Type B pancreatic cell (in vitro differentiated cells): ENCODE measurements around the gene TRIM24. TPM values are rescaled to one million over a fixed set of nuclear protein-coding genes. Genes with fewer than 3 reads are reported as not detected.

Source experiments
- DNase-seq: peaks from one replicate; pipeline ENCODE4 v3.0.0; 2021; ENCODE audit warnings: mixed read lengths; ENCODE audit not compliant: unreplicated experiment; ENCODE audit errors: extremely low spot score
- H3K27ac Mint-ChIP-seq: 2 replicates; pipeline ENCODE4 v1.8.0; 2021; ENCODE audit warnings: mild to moderate bottlenecking, mixed read lengths
- H3K27me3 Mint-ChIP-seq: 2 replicates; pipeline ENCODE4 v1.8.0; 2021; ENCODE audit warnings: mixed read lengths
- H3K36me3 Mint-ChIP-seq: 2 replicates; pipeline ENCODE4 v1.8.0; 2021; ENCODE audit warnings: mixed read lengths
- H3K4me1 Mint-ChIP-seq: one replicate; pipeline ENCODE4 v1.8.0; 2021; ENCODE audit warnings: mixed read lengths; ENCODE audit not compliant: unreplicated experiment
- H3K4me3 Mint-ChIP-seq: 2 replicates; pipeline ENCODE4 v1.8.0; 2021; ENCODE audit warnings: mild to moderate bottlenecking, mixed read lengths
- H3K9me3 Mint-ChIP-seq: 2 replicates; pipeline ENCODE4 v1.8.0; 2021; ENCODE audit warnings: mixed read lengths
- CTCF ChIP-seq: fragments of 200-600 bp; sonication (generic); conservative IDR thresholded peaks from 2 replicates; pipeline ENCODE4 v1.5.0; 2021; ENCODE audit warnings: antibody characterized with exemption, mild to moderate bottlenecking
- total RNA-seq: library from RNA; stranded (reverse); gene quantifications from 2 replicates; pipeline ENCODE4 v1.2.1, GENCODE V29; 2021; ENCODE audit warnings: low replicate concordance

Gene TRIM24
- total RNA-seq, 1 donor from 2014 or later = 66.8 TPM

GRCh38 chr7:138429577-138430250, 30.3 kb upstream of the TRIM24 start:
- Mint-ChIP-seq H3K9me3 (peaks cover 12% of the 10 kb centered on the region), H3K36me3 (peaks cover 14% of the 10 kb centered on the region), H3K4me1 (no peaks in the 10 kb centered on the region), H3K4me3 (peak overlapping the region; percentile 11), H3K27ac (peak overlapping the region; percentile 75), H3K27me3 (no peaks in the 10 kb centered on the region)
- no peak for TF ChIP-seq CTCF
- no peak for DNase-seq

DNA sequence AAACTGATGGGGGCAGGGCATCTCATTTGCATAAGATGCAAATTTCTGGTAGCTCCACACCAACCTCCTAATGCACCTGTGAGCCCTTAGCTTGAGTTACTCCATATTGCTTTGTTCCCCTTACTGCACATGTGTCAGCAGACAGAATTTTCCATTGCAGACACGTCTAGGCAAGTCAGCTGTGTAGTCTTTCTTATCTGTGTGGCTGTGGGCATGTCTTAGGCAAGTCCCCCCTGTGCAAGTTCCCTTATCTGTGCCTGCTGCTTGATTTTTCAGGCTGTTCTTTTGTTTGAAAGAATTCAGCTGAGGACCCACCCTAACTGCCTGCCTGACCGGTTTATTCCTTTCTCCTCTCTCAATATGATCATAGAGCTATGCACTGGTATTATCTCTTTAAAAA, 28.5 kb upstream of the TRIM24 start:
- Mint-ChIP-seq H3K27me3 (no peaks in the 10 kb centered on the region), H3K27ac (peak overlapping the region; percentile 88), H3K4me1 (no peaks in the 10 kb centered on the region), H3K36me3 (peaks cover 14% of the 10 kb centered on the region), H3K4me3 (no peak overlapping the region), H3K9me3 (peaks cover 18% of the 10 kb centered on the region)
- no peak for TF ChIP-seq CTCF
- no peak for DNase-seq

DNA sequence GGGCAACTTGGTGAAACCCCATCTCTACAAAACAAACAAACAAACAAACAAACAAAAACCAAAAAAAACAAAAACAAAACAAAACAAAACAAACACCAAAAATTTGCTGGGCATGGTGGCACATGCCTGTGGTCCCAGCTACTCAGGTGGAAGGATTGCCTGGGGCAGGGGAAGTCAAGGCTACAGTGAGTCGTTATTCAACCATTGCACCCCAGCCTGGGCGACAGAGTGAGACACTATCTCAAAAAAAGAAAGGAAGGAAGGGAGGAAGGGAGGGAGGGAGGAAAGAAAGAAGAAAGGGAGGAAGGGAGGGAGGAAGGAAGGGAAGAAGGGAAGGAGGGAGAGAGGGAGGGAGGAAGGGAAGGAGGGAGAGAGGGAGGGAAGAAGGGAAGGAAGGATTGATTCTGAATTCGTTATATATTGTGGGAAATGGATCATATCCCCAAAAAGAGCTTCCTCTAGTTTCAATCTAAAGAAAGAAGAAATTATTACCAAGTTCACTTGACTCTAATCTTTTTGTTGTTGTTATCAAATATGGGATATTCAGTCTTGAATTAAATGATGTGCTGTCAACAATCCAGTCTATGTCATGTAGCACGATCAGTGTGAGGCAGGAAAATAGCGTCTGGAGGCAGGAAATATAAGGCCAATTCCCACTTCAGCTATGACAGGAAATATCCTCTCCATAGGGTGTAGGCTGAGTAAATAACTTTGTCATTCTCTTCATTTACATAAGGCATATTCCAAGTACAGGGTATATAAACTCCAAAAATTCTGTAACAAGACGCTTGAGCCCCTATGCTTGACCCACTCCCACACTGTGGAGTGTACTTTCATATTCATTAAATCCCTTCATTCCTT, 26.2 kb upstream of the TRIM24 start:
- TF ChIP-seq CTCF = no peak
- peaks cover 18% of the 10 kb centered on the region for H3K9me3 Mint-ChIP-seq
- no peak overlapping the region for H3K4me3 Mint-ChIP-seq
- no peak overlapping the region for H3K27ac Mint-ChIP-seq
- peaks cover 11% of the 10 kb centered on the region for H3K36me3 Mint-ChIP-seq
- H3K4me1 Mint-ChIP-seq = no peaks in the 10 kb centered on the region
- DNase-seq = no peak
- no peaks in the 10 kb centered on the region for H3K27me3 Mint-ChIP-seq

DNA sequence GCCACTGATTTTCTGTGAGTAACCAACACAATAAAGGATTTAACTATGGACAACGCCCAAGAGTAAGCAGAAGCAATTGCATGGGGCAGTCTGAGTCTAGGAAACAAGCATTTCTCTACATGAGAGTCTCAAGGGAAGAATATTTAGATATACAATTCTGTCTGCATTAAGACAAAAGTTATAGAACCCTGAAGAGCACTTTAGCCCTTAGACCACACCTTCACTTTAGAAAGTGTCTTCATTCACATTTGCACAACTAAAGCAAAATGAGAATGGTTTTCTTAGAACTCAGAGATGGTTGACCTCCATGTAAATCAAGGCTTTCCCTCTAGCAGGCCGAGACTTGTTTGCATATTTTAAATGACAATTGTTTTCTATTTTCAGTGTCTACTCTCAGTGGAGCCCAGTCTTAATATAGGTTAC, 25.5 kb upstream of the TRIM24 start:
- Mint-ChIP-seq H3K4me1 (no peaks in the 10 kb centered on the region), H3K27ac (no peak overlapping the region), H3K27me3 (no peaks in the 10 kb centered on the region), H3K36me3 (peaks cover 8% of the 10 kb centered on the region), H3K9me3 (peaks cover 15% of the 10 kb centered on the region), H3K4me3 (no peak overlapping the region)
- no peak for DNase-seq
- no peak for TF ChIP-seq CTCF

GRCh38 chr7:138435231-138435919, 24.7 kb upstream of the TRIM24 start:
- Mint-ChIP-seq H3K4me3 (no peak overlapping the region), H3K27ac (no peak overlapping the region)

More at GRCh38 chr7:138435231-138435919, 24.7 kb upstream of the TRIM24 start:
- Mint-ChIP-seq H3K4me1 (no peaks in the 10 kb centered on the region), H3K27me3 (no peaks in the 10 kb centered on the region), H3K9me3 (peaks cover 7% of the 10 kb centered on the region), H3K36me3 (peaks cover under 1% of the 10 kb centered on the region)
- DNase-seq = no peak
- no peak for TF ChIP-seq CTCF
